DOHH2 (cell line): ENCODE data around the gene ASPSCR1.

Source experiments
- H3F3A ChIP-seq: fragments of 200-600 bp; sonication (generic), shearing (Covaris generic); 2 replicates; pipeline ENCODE4 v1.6.0; 2016; ENCODE audit warnings: antibody characterized with exemption, mild to moderate bottlenecking; ENCODE audit not compliant: control insufficient read depth, insufficient read depth
- H3K27ac ChIP-seq: fragments of 200-600 bp; sonication (generic); 2 replicates; pipeline ENCODE4 v1.5.1; 2014; ENCODE audit warnings: low read depth, mild to moderate bottlenecking, low read length, moderate library complexity
- H3K27me3 ChIP-seq: fragments of 200-600 bp; sonication (generic); 2 replicates; pipeline ENCODE4 v1.6.1; 2014; ENCODE audit warnings: mild to moderate bottlenecking, low read length, mixed read lengths; ENCODE audit not compliant: control insufficient read depth
- H3K36me3 ChIP-seq: fragments of 200-600 bp; sonication (generic); 2 replicates; pipeline ENCODE4 v1.6.1; 2014; ENCODE audit warnings: mild to moderate bottlenecking, low read length, moderate library complexity, mixed read lengths; ENCODE audit not compliant: control insufficient read depth
- H3K4me1 ChIP-seq: fragments of 200-600 bp; sonication (generic); 2 replicates; pipeline ENCODE4 v1.6.1; 2014; ENCODE audit warnings: mild to moderate bottlenecking, low read length, mixed read lengths; ENCODE audit not compliant: control insufficient read depth
- H3K4me2 ChIP-seq: fragments of 200-600 bp; sonication (generic); 2 replicates; pipeline ENCODE4 v1.6.0; 2014; ENCODE audit warnings: mild to moderate bottlenecking, low read length, moderate library complexity
- H3K4me3 ChIP-seq: fragments of 200-600 bp; sonication (generic); 2 replicates; pipeline ENCODE4 v1.5.1; 2014; ENCODE audit warnings: mild to moderate bottlenecking, low read length, mixed read lengths
- H3K79me2 ChIP-seq: fragments of 200-600 bp; sonication (generic); 2 replicates; pipeline ENCODE4 v1.6.1; 2014; ENCODE audit warnings: mild to moderate bottlenecking, low read length, mixed read lengths; ENCODE audit not compliant: control insufficient read depth
- H3K9me2 ChIP-seq: fragments of 200-600 bp; sonication (generic); replicated peaks from 2 replicates; pipeline ENCODE4 v1.6.1; 2014; ENCODE audit warnings: mild to moderate bottlenecking, low read length, mixed read lengths; ENCODE audit not compliant: control insufficient read depth
- H3K9me3 ChIP-seq: fragments of 200-600 bp; sonication (generic); 2 replicates; pipeline ENCODE4 v1.6.1; 2014; ENCODE audit warnings: antibody characterized with exemption, low read length, mixed read lengths; ENCODE audit not compliant: control insufficient read depth, insufficient read depth
- H4K20me1 ChIP-seq: fragments of 200-600 bp; sonication (generic); 2 replicates; pipeline ENCODE4 v1.6.0; 2014; ENCODE audit warnings: low read depth, mild to moderate bottlenecking, antibody characterized with exemption, low read length, moderate library complexity; ENCODE audit not compliant: control insufficient read depth, insufficient read depth
- EZH2phosphoT487 ChIP-seq: fragments of 200-600 bp; sonication (generic); IDR thresholded peaks from 2 replicates; pipeline ENCODE4 v1.6.1; 2017; ENCODE audit warnings: borderline replicate concordance, mild to moderate bottlenecking, antibody characterized with exemption, low read length, moderate library complexity, mixed read lengths
- TF ChIP-seq, protein P1 (sequence below): fragments of 200-600 bp; sonication (generic); IDR thresholded peaks from one replicate; pipeline ENCODE4 v1.5.1; 2014; ENCODE audit warnings: antibody characterized with exemption, mild to moderate bottlenecking, low read depth, low read length; ENCODE audit not compliant: poor library complexity, severe bottlenecking

The ASPSCR1 gene

DNA sequence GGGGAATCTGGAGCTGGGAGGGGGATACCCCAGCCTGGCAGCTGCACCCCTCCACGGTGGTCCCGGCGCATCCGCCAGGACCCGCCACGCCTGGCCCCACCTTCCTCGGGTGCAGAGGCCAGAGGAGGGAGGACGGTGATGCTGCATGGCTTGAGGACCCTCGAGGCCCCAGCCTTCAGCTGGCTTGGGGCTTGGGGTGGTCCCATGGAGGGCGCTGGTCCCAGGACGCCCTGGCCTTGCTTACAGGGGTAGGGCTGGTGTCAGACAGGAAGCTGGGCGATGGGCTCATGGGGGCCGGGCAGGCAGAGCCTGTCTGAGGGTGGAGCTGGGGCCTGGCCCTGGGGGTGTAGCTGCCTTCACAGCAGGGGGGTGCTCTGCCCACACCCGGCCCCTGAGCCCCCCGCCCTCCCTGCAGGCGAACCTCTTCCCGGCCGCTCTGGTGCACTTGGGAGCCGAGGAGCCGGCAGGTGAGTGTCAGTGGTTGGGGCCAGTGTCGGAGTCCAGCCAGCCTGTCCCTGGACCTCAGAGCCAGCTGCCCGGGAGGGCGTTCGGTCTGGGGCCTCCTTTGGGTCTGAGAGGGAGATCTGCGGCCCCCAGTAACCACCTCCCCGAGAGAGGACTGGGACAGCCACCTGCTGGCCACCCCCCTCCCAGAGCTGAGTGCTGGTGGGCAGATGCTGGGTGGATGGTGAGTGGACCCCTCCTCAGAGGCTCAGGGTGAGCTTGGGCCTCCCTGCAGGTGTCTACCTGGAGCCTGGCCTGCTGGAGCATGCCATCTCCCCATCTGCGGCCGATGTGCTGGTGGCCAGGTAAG is 38.8 kb downstream of the ASPSCR1 start:
- H3K9me2 ChIP-seq: no peaks in the 10 kb centered on the region
- TF ChIP-seq, protein P1, sequence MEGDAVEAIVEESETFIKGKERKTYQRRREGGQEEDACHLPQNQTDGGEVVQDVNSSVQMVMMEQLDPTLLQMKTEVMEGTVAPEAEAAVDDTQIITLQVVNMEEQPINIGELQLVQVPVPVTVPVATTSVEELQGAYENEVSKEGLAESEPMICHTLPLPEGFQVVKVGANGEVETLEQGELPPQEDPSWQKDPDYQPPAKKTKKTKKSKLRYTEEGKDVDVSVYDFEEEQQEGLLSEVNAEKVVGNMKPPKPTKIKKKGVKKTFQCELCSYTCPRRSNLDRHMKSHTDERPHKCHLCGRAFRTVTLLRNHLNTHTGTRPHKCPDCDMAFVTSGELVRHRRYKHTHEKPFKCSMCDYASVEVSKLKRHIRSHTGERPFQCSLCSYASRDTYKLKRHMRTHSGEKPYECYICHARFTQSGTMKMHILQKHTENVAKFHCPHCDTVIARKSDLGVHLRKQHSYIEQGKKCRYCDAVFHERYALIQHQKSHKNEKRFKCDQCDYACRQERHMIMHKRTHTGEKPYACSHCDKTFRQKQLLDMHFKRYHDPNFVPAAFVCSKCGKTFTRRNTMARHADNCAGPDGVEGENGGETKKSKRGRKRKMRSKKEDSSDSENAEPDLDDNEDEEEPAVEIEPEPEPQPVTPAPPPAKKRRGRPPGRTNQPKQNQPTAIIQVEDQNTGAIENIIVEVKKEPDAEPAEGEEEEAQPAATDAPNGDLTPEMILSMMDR: no peak
- H3K9me3 ChIP-seq: no peaks in the 10 kb centered on the region
- no peaks in the 10 kb centered on the region for H3K27me3 ChIP-seq
- no peak overlapping the region for H3K27ac ChIP-seq
- no peak overlapping the region for H3K4me3 ChIP-seq
- peaks cover 7% of the 10 kb centered on the region for H3K36me3 ChIP-seq
- H3K4me2 ChIP-seq: no peak overlapping the region
- H3K4me1 ChIP-seq: peaks cover 15% of the 10 kb centered on the region
- H3F3A ChIP-seq: peaks cover 3% of the 10 kb centered on the region; the same call in 1 of the 2 replicates
- H4K20me1 ChIP-seq: peaks cover 8% of the 10 kb centered on the region; the same call in 1 of the 2 replicates
- peaks cover 10% of the 10 kb centered on the region; the same call in 1 of the 2 replicates for H3K79me2 ChIP-seq

DNA sequence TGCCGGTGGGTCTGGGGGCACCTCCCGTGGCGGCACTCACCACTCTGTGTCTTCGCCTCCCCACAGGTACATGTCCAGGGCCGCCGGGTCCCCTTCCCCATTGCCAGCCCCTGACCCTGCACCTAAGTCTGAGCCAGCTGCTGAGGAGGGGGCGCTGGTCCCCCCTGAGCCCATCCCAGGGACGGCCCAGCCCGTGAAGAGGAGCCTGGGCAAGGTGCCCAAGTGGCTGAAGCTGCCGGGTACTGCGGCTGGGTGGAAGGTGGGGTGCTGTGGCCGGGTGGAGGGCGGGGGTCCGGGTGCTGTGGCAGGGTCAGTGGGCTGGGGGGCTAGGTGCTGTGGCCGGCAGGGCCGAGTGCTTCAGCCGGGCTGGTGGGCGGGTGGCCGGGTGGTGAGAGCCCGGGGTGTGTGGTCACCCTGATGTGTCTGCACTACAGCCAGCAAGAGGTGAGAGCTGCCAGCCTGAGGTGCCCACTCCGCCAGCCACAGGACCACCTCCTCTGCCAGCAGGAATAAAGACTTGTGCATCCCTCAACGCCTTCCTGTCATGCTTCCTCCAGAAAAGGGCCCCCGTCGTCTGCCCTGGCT is 39.5 kb downstream of the ASPSCR1 start:
- Histone ChIP-seq H3K9me3 (no peaks in the 10 kb centered on the region), H3K4me3 (no peak overlapping the region), H3K9me2 (no peaks in the 10 kb centered on the region), H3K79me2 (peaks cover 17% of the 10 kb centered on the region), H3K4me1 (peaks cover 22% of the 10 kb centered on the region), H3K27me3 (no peaks in the 10 kb centered on the region), H4K20me1 (peaks cover 8% of the 10 kb centered on the region; the same call in 1 of the 2 replicates), H3F3A (peaks cover 3% of the 10 kb centered on the region; the same call in 1 of the 2 replicates), H3K36me3 (peaks cover 7% of the 10 kb centered on the region), H3K4me2 (no peak overlapping the region), H3K27ac (no peak overlapping the region)
- TF ChIP-seq, protein P1: no peak
- no peak for TF ChIP-seq EZH2phosphoT487

DNA sequence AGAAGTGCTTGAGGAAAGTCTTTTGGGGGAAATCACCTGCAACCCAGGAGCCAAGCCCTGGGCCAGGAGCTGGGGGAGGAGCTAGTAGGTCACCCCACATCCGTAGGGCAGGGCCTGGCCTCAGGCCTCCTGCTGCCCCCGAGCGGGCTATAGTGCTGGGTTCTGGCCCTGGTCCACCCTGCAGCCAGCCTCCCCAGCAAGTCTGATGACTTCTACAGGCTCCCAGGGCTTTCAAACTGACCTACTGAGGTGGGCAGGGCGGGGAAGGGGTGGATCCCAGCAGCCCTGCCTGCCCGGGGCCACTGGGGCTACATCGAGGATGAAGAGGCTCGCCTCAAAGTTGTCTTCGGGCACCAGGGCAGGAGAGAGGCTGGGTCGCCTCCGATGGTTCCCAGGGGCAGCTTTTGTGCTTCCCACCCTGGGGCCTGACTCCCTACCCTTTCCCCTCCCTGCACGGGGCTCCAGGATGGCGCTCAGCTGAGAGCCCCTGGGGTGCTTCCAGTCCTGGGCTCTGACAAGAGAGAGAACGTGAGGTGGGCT is 40.3 kb downstream of the ASPSCR1 start:
- Histone ChIP-seq H3K27ac (no peak overlapping the region), H3K4me2 (no peak overlapping the region), H3K79me2 (peaks cover 23% of the 10 kb centered on the region), H3K36me3 (peaks cover 7% of the 10 kb centered on the region), H3F3A (peaks cover 3% of the 10 kb centered on the region; the same call in 1 of the 2 replicates), H3K4me1 (peaks cover 22% of the 10 kb centered on the region), H3K4me3 (no peak overlapping the region), H3K9me3 (no peaks in the 10 kb centered on the region), H3K9me2 (no peaks in the 10 kb centered on the region), H4K20me1 (peaks cover 8% of the 10 kb centered on the region; the same call in 1 of the 2 replicates), H3K27me3 (no peaks in the 10 kb centered on the region)
- TF ChIP-seq, protein P1: no peak
- no peak for TF ChIP-seq EZH2phosphoT487
